Forelimb muscle (tissue), 1 donor: ENCODE results near the gene TJP1. TPM values are rescaled to one million over a fixed set of nuclear protein-coding genes. Genes with fewer than 3 reads are reported as not detected.
"Not testable (repeated sequence)": the region's sequence is repeated elsewhere in the genome, so short reads cannot be mapped to it uniquely, and the experiment has no call there.

ENCODE experiments used
- DNase-seq: peaks from one replicate; pipeline ENCODE4 v3.0.0-alpha.2; 2013; ENCODE audit warnings: low read depth
- polyA plus RNA-seq: library from polyadenylated mRNA; unstranded; fragments of 120-200 nt; gene quantifications from one replicate; pipeline ENCODE4 v1.2.1, GENCODE V29; 2013; ENCODE audit not compliant: insufficient read length

TJP1 gene
- polyA plus RNA-seq, 1 donor: 41.5 TPM

GRCh38 chr15:29800491-29801366 is 21.5 kb downstream of the TJP1 start:
- no peak for DNase-seq

GRCh38 chr15:29799859-29800258 is 22.4 kb downstream of the TJP1 start:
- DNase-seq: no peak

- DNase-seq: no peak
Observed at GRCh38 chr15:29795610-29796009, 26.7 kb downstream of the TJP1 start.

- no peak for DNase-seq
Observed at GRCh38 chr15:29792426-29793159, 29.7 kb downstream of the TJP1 start.

- no peak for DNase-seq
Observed at GRCh38 chr15:29790607-29791006, 31.7 kb downstream of the TJP1 start.

DNA sequence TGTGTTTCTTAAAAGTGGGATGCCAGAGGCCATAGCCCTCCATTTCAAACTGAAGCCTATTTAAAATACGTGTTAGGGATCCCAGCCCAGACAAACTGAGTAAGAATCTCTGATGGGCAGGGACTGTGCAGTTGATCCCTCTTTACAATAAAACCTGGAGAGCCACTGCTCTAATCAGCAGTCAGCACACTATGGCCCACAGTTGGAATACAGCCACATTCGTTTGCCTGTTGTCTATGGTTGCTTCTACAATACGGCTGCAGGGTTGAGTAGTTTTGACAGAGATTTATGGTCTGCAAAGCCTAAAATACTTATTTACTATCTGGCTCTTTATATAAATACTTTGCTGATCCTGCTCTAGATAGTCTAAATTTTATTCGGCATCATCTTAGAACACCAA is 32.4 kb downstream of the TJP1 start:
- no peak for DNase-seq

- DNase-seq: no peak
Observed at GRCh38 chr15:29788433-29789034, 33.7 kb downstream of the TJP1 start.

GRCh38 chr15:29787767-29788166 is 34.5 kb downstream of the TJP1 start:
- no peak for DNase-seq

DNA sequence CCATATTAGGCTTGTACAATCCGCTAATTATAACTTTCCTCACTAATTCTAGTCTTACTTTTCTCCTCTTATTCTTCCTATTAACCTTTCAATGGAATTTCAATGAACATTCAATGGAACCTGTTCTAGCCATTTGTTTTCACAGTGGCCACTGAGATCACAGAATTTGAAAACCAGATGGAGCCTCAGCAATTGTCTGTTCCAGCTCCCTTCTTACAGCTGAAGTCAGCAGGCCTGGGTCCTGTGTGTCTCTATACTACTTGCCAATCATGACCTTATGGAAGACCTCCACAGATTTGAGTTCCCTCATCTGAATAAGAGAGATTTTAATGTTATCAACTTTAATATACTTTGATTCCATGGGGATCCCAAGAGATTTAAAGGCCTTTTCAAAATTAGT is 36.6 kb downstream of the TJP1 start:
- no peak for DNase-seq

- DNase-seq: no peak
Observed at GRCh38 chr15:29785136-29785535, 37.1 kb downstream of the TJP1 start.

DNA sequence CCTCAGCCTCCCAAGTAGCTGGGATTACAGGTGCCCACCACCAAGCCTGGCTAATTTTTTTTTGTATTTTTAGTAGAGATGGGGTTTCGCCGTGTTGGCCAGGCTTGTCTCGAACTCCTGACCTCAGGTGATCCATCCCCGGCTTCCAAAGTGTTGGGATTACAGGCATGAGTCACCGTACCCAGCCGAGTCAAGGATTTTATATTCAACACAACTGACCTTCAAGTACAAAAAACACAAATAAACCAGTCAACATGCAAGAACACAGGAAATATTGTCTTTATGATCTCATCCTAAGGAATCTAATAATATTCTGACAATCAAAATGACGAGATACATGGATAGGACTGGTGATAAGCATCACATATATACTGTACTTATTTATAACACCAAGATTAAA is 37.9 kb downstream of the TJP1 start:
- no peak for DNase-seq

DNA sequence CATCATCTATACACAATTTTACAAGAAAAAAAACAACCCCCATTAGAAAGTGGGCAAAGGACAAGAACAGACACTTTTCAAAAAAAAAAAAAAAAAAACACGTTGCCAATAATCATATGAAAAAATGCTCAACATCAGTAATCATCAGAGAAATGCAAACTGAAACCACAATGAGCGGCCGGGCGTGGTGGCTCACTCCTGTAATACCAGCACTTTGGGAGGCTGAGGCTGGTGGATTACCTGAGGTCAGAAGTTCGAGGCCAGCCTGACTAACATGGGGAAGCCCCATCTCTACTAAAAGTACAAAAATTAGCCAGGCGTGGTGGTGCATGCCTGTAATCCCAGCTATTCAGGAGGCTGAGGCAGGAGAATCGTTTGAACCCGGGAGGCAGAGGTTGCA is 39.5 kb downstream of the TJP1 start:
- not testable (repeated sequence) for DNase-seq

DNA sequence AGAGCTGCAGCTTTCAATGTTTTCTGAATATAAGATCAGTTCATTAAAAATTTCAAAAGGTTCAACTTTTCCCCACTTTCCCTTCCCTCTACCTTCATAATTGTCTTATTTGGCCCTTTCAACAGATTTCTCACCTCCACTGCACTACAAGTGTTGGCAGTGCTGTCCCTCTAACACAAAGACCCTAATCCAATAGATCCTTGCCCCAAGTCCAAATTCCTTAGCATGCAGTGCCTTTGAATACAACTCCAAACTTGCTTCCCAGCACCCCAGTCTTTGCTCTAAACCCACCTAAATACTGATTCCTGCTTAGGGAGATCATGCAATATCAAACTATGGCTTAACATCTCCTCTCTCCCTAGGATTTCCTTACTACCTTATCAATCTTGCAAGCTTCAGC is 43.9 kb downstream of the TJP1 start:
- DNase-seq: no peak

GRCh38 chr15:29776859-29777258 is 45.4 kb downstream of the TJP1 start:
- no peak for DNase-seq

DNA sequence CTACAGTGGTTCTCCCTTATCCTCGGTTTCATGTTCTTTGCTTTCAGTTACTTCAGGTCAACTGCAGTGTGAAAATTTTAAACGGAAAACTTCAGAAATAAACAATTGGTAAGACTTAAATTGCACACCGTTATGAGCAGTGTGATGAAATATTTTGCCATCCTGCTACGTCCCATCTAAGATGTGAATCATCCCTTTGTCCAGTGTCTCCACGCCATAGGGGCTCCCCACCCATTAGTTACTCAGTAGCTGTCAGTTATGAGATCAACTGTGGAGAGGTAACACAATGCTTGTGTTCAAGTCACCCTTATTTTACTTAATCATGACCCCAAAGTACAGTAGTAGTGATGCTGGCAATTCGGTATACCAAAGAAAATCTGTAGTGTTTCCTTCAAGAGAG is 47.4 kb downstream of the TJP1 start:
- no peak for DNase-seq

GRCh38 chr15:29773816-29774215 is 48.5 kb downstream of the TJP1 start:
- DNase-seq: no peak

DNA sequence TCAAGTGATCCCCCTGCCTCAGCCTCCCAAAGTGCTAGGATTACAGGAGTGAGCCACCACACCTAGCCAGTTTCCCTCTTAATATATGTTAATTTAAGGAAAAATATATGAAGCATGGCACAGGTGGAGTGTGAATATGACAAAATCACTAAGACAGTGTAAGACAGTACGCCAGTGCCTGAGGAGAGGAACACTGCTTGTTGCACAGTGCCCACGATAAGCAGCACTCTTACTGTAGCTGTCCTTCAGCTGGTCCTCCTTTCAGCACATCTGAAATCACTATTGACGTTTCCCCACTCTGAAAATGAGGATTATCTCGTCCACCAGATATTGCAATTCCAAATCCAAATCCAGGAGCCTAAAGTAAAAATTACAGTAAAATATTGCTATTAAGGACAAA is 49.3 kb downstream of the TJP1 start:
- no peak for DNase-seq

GRCh38 chr15:29770796-29771195 is 51.5 kb downstream of the TJP1 start:
- DNase-seq: no peak

DNA sequence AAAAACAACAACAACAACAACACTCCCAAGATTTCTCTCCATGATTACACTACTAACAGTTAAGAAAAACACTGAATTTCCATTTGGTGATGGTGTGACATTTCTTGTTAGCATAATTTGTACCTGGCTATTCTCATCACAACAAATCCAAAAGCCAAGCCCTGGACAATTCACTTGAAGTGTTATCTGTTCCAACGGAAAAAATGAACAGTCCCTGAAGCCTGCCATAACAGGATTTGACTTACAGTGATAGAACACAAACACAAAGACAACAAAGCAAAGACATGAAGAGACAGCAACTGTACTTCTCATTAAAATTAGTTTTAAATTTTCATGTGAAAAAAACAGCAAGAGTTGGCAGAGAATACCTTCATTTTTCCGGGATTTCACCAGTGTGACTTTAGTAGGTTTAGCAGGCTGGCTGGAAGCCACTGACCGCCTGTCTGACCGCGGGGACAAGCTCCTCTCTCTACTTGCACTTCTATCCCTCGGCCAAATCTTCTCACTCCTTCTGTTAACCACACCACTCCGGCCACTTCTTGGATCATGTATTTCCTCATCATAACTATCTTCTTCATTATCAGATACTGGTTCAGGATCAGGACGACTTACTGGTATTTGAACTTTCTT is 56.3 kb downstream of the TJP1 start:
- DNase-seq: no peak

- no peak for DNase-seq
Observed at GRCh38 chr15:29765234-29765841, 56.9 kb downstream of the TJP1 start.

DNA sequence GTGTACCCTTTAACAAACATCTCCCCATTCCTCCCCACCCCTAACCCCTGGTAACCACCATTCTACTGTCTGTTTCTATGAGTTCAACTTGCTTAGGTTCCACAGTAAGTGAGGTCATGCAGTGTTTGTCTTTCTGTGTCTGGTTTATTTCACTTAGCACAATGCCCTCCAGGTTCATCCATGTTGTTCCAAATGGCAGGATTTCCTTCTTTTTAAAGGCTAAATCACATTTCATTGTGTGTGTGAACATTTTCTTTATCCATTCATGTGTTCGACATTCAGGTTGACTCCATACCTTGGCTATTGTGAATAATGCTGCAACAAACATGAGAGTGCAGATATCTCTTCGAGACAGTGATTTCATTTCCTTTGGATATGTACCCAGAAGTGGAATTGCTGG is 62.7 kb downstream of the TJP1 start:
- no peak for DNase-seq
